ENCODE results near the gene KIF19. TPM values are rescaled to one million over a fixed set of nuclear protein-coding genes. Genes with fewer than 3 reads are reported as not detected.

Gene KIF19
- total and polyA plus RNA-seq, 4 donors = 0.42 to 2.1 (median 0.83) TPM

DNA sequence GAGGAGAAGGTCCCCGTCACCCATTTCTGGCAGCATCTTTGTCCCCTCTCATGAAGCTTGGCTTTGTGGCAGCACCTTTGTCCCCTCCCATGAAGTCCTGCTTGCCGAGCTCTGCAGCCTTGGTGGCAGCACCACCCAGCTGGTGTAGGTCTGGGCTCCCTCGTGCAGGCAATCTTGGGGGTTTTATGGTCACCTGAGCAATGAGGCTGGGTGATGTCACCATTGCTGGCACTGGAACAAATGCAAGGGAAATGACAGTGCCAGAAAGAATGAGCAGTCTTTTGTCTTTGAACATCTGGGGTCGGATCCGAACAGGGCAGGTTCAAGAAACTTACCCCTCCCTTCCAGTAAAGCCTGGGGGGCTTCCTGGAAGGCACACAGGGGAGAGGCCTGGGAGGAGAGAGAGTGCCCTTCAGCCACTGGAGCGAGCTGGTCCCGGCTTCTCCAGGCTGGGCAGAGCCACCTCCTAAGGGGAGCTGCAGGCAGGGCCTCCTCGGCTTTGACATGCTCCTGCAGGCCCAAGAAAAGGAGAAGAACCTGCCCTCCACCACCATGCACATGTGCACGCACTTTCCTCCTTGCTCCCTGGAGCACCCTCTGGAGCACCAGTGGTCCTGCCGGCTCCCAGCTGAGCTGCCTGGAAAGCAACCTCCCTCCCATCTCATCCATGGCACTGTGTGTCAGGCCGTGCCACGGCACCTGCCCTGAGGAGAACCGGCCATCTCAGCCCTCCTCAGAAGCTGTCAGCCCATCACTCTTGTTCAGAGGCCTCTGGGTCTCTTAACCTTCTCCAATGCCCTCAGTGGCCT, 19.6 kb downstream of the KIF19 start:
- no peak for DNase-seq (ENCODE audit: low spot score)
- H3K4me3 ChIP-seq (ENCODE audit: low read depth in 1 of 3, low read length in 3 of 3) = no peak overlapping the region
- no peaks in the 10 kb centered on the region for H3K36me3 ChIP-seq (ENCODE audit: control insufficient read depth in 4 of 4, insufficient read depth in 3 of 4, low read depth in 1 of 4, low read length in 3 of 4)
- peaks cover 0 to 2% (median 0%) of the 10 kb centered on the region in 4 donors for H3K4me1 ChIP-seq (ENCODE audit: control insufficient read depth in 4 of 4, insufficient read depth in 4 of 4, low read length in 3 of 4)
- TF ChIP-seq JUND (IDR thresholded peaks at IDR 0.05) (no peak), GABPA (IDR thresholded peaks at IDR 0.05 in 1 of 2, conservative IDR thresholded peaks at IDR 0.05 in 1 of 2) (no peak), TAF1 (conservative IDR thresholded peaks at IDR 0.05) (no peak), NR2F2 (IDR thresholded peaks at IDR 0.05) (no peak), EGR1 (IDR thresholded peaks at IDR 0.05; ENCODE audit: low read depth in 2 of 2) (no peak), SP1 (IDR thresholded peaks at IDR 0.05) (no peak), FOXA1 (IDR thresholded peaks at IDR 0.05) (no peak), HNF4G (IDR thresholded peaks at IDR 0.05) (no peak)
- TF ChIP-seq, protein P1, sequence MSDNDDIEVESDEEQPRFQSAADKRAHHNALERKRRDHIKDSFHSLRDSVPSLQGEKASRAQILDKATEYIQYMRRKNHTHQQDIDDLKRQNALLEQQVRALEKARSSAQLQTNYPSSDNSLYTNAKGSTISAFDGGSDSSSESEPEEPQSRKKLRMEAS (IDR thresholded peaks at IDR 0.05) = no peak
- TF ChIP-seq, protein P2, sequence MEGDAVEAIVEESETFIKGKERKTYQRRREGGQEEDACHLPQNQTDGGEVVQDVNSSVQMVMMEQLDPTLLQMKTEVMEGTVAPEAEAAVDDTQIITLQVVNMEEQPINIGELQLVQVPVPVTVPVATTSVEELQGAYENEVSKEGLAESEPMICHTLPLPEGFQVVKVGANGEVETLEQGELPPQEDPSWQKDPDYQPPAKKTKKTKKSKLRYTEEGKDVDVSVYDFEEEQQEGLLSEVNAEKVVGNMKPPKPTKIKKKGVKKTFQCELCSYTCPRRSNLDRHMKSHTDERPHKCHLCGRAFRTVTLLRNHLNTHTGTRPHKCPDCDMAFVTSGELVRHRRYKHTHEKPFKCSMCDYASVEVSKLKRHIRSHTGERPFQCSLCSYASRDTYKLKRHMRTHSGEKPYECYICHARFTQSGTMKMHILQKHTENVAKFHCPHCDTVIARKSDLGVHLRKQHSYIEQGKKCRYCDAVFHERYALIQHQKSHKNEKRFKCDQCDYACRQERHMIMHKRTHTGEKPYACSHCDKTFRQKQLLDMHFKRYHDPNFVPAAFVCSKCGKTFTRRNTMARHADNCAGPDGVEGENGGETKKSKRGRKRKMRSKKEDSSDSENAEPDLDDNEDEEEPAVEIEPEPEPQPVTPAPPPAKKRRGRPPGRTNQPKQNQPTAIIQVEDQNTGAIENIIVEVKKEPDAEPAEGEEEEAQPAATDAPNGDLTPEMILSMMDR (IDR thresholded peaks at IDR 0.05; ENCODE audit: low read depth, low read length, missing input control) = no peak
- TF ChIP-seq, protein P3, sequence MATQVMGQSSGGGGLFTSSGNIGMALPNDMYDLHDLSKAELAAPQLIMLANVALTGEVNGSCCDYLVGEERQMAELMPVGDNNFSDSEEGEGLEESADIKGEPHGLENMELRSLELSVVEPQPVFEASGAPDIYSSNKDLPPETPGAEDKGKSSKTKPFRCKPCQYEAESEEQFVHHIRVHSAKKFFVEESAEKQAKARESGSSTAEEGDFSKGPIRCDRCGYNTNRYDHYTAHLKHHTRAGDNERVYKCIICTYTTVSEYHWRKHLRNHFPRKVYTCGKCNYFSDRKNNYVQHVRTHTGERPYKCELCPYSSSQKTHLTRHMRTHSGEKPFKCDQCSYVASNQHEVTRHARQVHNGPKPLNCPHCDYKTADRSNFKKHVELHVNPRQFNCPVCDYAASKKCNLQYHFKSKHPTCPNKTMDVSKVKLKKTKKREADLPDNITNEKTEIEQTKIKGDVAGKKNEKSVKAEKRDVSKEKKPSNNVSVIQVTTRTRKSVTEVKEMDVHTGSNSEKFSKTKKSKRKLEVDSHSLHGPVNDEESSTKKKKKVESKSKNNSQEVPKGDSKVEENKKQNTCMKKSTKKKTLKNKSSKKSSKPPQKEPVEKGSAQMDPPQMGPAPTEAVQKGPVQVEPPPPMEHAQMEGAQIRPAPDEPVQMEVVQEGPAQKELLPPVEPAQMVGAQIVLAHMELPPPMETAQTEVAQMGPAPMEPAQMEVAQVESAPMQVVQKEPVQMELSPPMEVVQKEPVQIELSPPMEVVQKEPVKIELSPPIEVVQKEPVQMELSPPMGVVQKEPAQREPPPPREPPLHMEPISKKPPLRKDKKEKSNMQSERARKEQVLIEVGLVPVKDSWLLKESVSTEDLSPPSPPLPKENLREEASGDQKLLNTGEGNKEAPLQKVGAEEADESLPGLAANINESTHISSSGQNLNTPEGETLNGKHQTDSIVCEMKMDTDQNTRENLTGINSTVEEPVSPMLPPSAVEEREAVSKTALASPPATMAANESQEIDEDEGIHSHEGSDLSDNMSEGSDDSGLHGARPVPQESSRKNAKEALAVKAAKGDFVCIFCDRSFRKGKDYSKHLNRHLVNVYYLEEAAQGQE (IDR thresholded peaks at IDR 0.05) = no peak
- no peaks in the 10 kb centered on the region for H3K9me3 ChIP-seq (ENCODE audit: control insufficient read depth in 4 of 4, low read length in 3 of 4)
- H3K27ac ChIP-seq (ENCODE audit: low read depth in 1 of 2, low read length in 2 of 2) = no peak overlapping the region
- WGBS = 77% methylated on average over 13 of the region's 13 CpGs
- no peak overlapping the region for H3K9ac ChIP-seq (ENCODE audit: low read depth in 1 of 2, low read length in 2 of 2)
- H3K27me3 ChIP-seq (ENCODE audit: control insufficient read depth in 4 of 4, insufficient read depth in 4 of 4, low read length in 3 of 4) = peaks cover 0 to 11% (median 0%) of the 10 kb centered on the region in 4 donors

DNA sequence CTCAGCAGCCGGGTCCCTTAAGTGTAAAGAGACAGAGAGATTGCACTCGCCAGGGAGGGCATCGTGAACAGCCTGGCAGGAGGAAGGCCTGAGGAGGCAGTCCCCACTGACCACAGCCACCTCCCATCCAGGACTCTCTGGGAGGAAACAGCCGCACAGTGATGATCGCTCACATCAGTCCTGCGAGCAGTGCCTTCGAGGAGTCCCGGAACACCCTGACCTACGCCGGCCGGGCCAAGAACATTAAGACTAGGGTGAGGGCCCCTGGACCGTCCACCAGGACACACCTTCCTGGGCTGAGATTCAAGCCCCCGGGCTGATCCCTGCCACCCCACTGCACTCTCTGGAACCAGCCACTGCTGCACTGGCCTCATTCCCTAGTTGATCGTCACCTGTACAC, 21.6 kb downstream of the KIF19 start:
- no peak for TF ChIP-seq GABPA (IDR thresholded peaks at IDR 0.05 in 1 of 2, conservative IDR thresholded peaks at IDR 0.05 in 1 of 2)
- TF ChIP-seq FOXA2 (IDR thresholded peaks at IDR 0.05) = no peak
- TF ChIP-seq FOXA1 (IDR thresholded peaks at IDR 0.05) = no peak
- TF ChIP-seq, protein P4, sequence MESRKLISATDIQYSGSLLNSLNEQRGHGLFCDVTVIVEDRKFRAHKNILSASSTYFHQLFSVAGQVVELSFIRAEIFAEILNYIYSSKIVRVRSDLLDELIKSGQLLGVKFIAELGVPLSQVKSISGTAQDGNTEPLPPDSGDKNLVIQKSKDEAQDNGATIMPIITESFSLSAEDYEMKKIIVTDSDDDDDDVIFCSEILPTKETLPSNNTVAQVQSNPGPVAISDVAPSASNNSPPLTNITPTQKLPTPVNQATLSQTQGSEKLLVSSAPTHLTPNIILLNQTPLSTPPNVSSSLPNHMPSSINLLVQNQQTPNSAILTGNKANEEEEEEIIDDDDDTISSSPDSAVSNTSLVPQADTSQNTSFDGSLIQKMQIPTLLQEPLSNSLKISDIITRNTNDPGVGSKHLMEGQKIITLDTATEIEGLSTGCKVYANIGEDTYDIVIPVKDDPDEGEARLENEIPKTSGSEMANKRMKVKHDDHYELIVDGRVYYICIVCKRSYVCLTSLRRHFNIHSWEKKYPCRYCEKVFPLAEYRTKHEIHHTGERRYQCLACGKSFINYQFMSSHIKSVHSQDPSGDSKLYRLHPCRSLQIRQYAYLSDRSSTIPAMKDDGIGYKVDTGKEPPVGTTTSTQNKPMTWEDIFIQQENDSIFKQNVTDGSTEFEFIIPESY (IDR thresholded peaks at IDR 0.05) = no peak
- TF ChIP-seq SP1 (IDR thresholded peaks at IDR 0.05) = no peak
- no peak for TF ChIP-seq YY1 (IDR thresholded peaks at IDR 0.05)
- no peak for TF ChIP-seq TAF1 (conservative IDR thresholded peaks at IDR 0.05)
- TF ChIP-seq, protein P2 (IDR thresholded peaks at IDR 0.05; ENCODE audit: low read depth, low read length, missing input control) = no peak
- no peak for TF ChIP-seq JUND (IDR thresholded peaks at IDR 0.05)
- TF ChIP-seq RXRA (IDR thresholded peaks at IDR 0.05) = no peak
- TF ChIP-seq, protein P1 (IDR thresholded peaks at IDR 0.05) = no peak
- TF ChIP-seq RAD21 (IDR thresholded peaks at IDR 0.05) = no peak
- H3K36me3 ChIP-seq (ENCODE audit: control insufficient read depth in 4 of 4, insufficient read depth in 3 of 4, low read depth in 1 of 4, low read length in 3 of 4) = no peaks in the 10 kb centered on the region
- no peak overlapping the region for H3K27ac ChIP-seq (ENCODE audit: low read depth in 1 of 2, low read length in 2 of 2)
- no peaks in the 10 kb centered on the region for H3K9me3 ChIP-seq (ENCODE audit: control insufficient read depth in 4 of 4, low read length in 3 of 4)
- no peak for DNase-seq (ENCODE audit: low spot score)
- WGBS = 80% methylated on average over 14 of the region's 14 CpGs
- H3K9ac ChIP-seq (ENCODE audit: low read depth in 1 of 2, low read length in 2 of 2) = no peak overlapping the region
- peaks cover 0 to 14% (median 3%) of the 10 kb centered on the region in 4 donors for H3K27me3 ChIP-seq (ENCODE audit: control insufficient read depth in 4 of 4, insufficient read depth in 4 of 4, low read length in 3 of 4)
- no peak overlapping the region for H3K4me3 ChIP-seq (ENCODE audit: low read depth in 1 of 3, low read length in 3 of 3)
- H3K4me1 ChIP-seq (ENCODE audit: control insufficient read depth in 4 of 4, insufficient read depth in 4 of 4, low read length in 3 of 4) = peaks cover 0 to 2% (median 0%) of the 10 kb centered on the region in 4 donors

All from liver (tissue), 9 donors.